Measurements from ENCODE around the gene DBNL. TPM values are rescaled to one million over a fixed set of nuclear protein-coding genes. Genes with fewer than 3 reads are reported as not detected.

The DBNL gene
- total and polyA plus RNA-seq, 2 donors (not counting 1 experiment from before 2014, with no cell fraction given), result 335 to 386 TPM

DNA sequence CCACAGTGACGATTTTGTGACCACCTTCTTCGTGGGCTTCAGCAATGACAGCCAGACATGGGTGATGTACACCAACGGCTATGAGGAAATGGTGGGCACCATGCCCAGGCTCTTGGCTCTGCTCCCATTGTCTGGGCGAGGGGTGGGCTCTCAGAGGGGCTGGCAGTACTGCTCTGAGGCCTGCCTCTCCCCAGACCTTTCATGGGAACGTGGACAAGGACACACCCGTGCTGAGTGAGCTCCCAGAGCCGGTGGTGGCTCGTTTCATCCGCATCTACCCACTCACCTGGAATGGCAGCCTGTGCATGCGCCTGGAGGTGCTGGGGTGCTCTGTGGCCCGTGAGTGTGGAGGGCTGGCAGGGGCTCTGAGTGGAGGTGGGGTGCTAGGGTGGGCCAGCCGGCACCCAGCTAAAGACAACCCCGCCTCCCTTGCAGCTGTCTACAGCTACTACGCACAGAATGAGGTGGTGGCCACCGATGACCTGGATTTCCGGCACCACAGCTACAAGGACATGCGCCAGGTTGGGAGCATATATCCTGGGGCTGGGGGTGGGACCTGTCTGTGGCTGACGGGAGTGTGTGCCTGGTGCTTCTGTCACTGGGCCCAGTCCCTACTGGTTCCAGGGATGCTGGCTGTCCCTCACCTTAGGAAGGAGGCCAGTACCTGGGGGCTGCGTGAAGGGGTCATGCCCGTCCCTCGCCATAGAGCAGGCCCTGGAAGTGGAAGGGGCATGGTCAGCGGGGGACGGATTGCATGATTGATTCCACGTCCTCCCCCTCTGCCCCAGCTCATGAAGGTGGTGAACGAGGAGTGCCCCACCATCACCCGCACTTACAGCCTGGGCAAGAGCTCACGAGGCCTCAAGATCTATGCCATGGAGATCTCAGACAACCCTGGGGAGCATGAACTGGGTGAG lies 66.5 kb downstream of the DBNL start:
- Histone ChIP-seq H3K27me3 (replicated peaks in 1 of 4; ENCODE audit: control extremely low read depth in 1 of 4, control insufficient read depth in 3 of 4, insufficient read depth in 4 of 4, low read length in 3 of 4) (no peaks in the 10 kb centered on the region), H2AFZ (ENCODE audit: insufficient read depth, low read depth, low read length, poor library complexity, severe bottlenecking) (no peak overlapping the region), H3K27ac (ENCODE audit: low read length in 2 of 2) (no peak overlapping the region), H4K20me1 (ENCODE audit: control insufficient read depth, insufficient read depth, low read length, poor library complexity, severe bottlenecking) (no peaks in the 10 kb centered on the region), H3K9ac (ENCODE audit: low read length) (no peak overlapping the region), H3K4me2 (replicated peaks; ENCODE audit: low read depth, low read length, poor library complexity, severe bottlenecking) (no peak overlapping the region), H3K9me3 (ENCODE audit: control extremely low read depth in 1 of 3, control insufficient read depth in 2 of 3, insufficient read depth in 1 of 3, low read length in 2 of 3) (no peaks in the 10 kb centered on the region), H3K36me3 (replicated peaks in 1 of 2; ENCODE audit: control extremely low read depth in 1 of 2, control insufficient read depth in 1 of 2, extremely low read depth in 1 of 2, insufficient read depth in 2 of 2, low read length in 1 of 2) (peaks cover 0 to 37% of the 10 kb centered on the region in 2 experiments), H3K79me2 (ENCODE audit: control insufficient read depth, insufficient read depth, low read length) (no peaks in the 10 kb centered on the region), H3K4me3 (ENCODE audit: control extremely low read depth in 1 of 5, extremely low read depth in 1 of 5, insufficient read depth in 1 of 5, low read depth in 2 of 5, low read length in 4 of 5) (no peak overlapping the region), H3K4me1 (ENCODE audit: control insufficient read depth in 2 of 2, insufficient read depth in 2 of 2, low read length in 2 of 2) (peaks cover 0 to 5% of the 10 kb centered on the region in 2 donors)
- intact Hi-C loops (cut with micrococcal nuclease), result no loop called here
- ChIA-PET CTCF (no interaction called here), POLR2A (interaction anchor here (1.1 kb wide), 1 partner anchor 45 kb away, joined by 3 read pairs; the partner anchor contains the start of gene PGAM2)
- WGBS (ENCODE audit: insufficient coverage), result 86% methylated on average over 22 of the region's 27 CpGs
- H3K27me3 Mint-ChIP-seq, result no peaks in the 10 kb centered on the region
- no peak for DNase-seq
- H3K4me1 Mint-ChIP-seq, result peaks cover 2% of the 10 kb centered on the region
- H3K27ac Mint-ChIP-seq, result no peak overlapping the region
- TF ChIP-seq EZH2 (IDR thresholded peaks at IDR 0.05; ENCODE audit: borderline replicate concordance, insufficient read depth, low read depth, low read length, poor library complexity, severe bottlenecking), result no peak
- no peak for TF ChIP-seq CTCF (IDR thresholded peaks at IDR 0.05)
- no peak for ATAC-seq (ENCODE audit: low read depth)
- no peaks in the 10 kb centered on the region for H3K9me3 Mint-ChIP-seq (ENCODE audit: insufficient read depth)
- H3K4me3 Mint-ChIP-seq, result no peak overlapping the region

Other genes starting within 250 kb of the DBNL start
- 44.3 and 54.1 TPM in 2 replicates for gene MRPS24, start 175.2 kb upstream of the DBNL start, total RNA-seq
- gene MRPS24, start 175.2 kb upstream of the DBNL start, polyA plus RNA-seq, result 81.6 and 102 TPM in 2 replicates
- gene URGCP, start 138.1 kb upstream of the DBNL start, total RNA-seq, result 25.1 and 31.3 TPM in 2 replicates
- gene URGCP, start 138.1 kb upstream of the DBNL start, polyA plus RNA-seq, result 12.5 and 16.5 TPM in 2 replicates
- 9.4 and 11.4 TPM in 2 replicates for gene UBE2D4, start 118.3 kb upstream of the DBNL start, total RNA-seq
- gene UBE2D4, start 118.3 kb upstream of the DBNL start, polyA plus RNA-seq, result 4.7 and 5.8 TPM in 2 replicates
- gene SPDYE1, start 46.8 kb upstream of the DBNL start, total RNA-seq, result 0.10 TPM in 1 of 2 replicates, not detected in the other
- gene SPDYE1, start 46.8 kb upstream of the DBNL start, polyA plus RNA-seq, result not detected in 2 replicates
- gene PGAM2, start 20.9 kb downstream of the DBNL start, total RNA-seq, result 2.9 and 3.2 TPM in 2 replicates
- 0.69 and 1.4 TPM in 2 replicates for gene PGAM2, start 20.9 kb downstream of the DBNL start, polyA plus RNA-seq
- 92.6 and 93.2 TPM in 2 replicates for gene POLM, start 37.8 kb downstream of the DBNL start, total RNA-seq
- gene POLM, start 37.8 kb downstream of the DBNL start, polyA plus RNA-seq, result 89.2 and 97.2 TPM in 2 replicates
- 36.7 and 41.0 TPM in 2 replicates for gene AEBP1, start 59.6 kb downstream of the DBNL start, total RNA-seq
- gene AEBP1, start 59.6 kb downstream of the DBNL start, polyA plus RNA-seq, result 20.2 and 36.1 TPM in 2 replicates
- gene POLD2, start 78.8 kb downstream of the DBNL start, total RNA-seq, result 86.7 and 91.0 TPM in 2 replicates
- 73.6 and 86.5 TPM in 2 replicates for gene POLD2, start 78.8 kb downstream of the DBNL start, polyA plus RNA-seq
- not detected in 2 replicates for gene MYL7, start 96.6 kb downstream of the DBNL start, total RNA-seq
- not detected in 2 replicates for gene MYL7, start 96.6 kb downstream of the DBNL start, polyA plus RNA-seq
- 0.22 and 0.87 TPM in 2 replicates for gene GCK, start 144.7 kb downstream of the DBNL start, total RNA-seq
- gene GCK, start 144.7 kb downstream of the DBNL start, polyA plus RNA-seq, result 0.24 and 0.62 TPM in 2 replicates
- gene YKT6, start 156.3 kb downstream of the DBNL start, total RNA-seq, result 62.3 and 73.4 TPM in 2 replicates
- gene YKT6, start 156.3 kb downstream of the DBNL start, polyA plus RNA-seq, result 36.5 and 42.1 TPM in 2 replicates